Sigmoid colon (tissue), 4 donors: ENCODE results near the gene FTCD.

Experiments
- CTCF ChIP-seq, 4 experiments: fragments of 450-650 bp in 3 of 4; fragments of 200-600 bp in 1 of 4; IDR thresholded peaks; one replicate each; pipeline ENCODE4 v1.5.1; 2016 to 2019; ENCODE audit warnings: antibody characterized with exemption in 4 of 4, mild to moderate bottlenecking in 3 of 4, moderate library complexity in 2 of 4
- POLR2AphosphoS5 ChIP-seq, 4 donors: sonication (generic); formaldehyde crosslinking; IDR thresholded peaks; one replicate each; pipeline ENCODE4 v1.6.1; 2017; ENCODE audit warnings: antibody characterized with exemption in 4 of 4

GRCh38 chr21:46139686-46140085 lies 15.7 kb downstream of the FTCD start:
- TF ChIP-seq CTCF (IDR thresholded peaks at IDR 0.05) (no peak), POLR2AphosphoS5 (IDR thresholded peaks at IDR 0.05) (no peak)
